Fibroblast of pulmonary artery (primary cell): Measurements from ENCODE around the gene DDHD1.

Experiments
- DNase-seq: peaks from one replicate; pipeline ENCODE4 v3.0.0-alpha.2; 2010; ENCODE audit warnings: low read depth
- H3K4me3 ChIP-seq: replicated peaks from 2 replicates; pipeline ENCODE4 v1.5.1; 2011; ENCODE audit warnings: low read depth, mild to moderate bottlenecking, control low read depth, low read length, moderate library complexity
- TF ChIP-seq, protein P1 (sequence below): IDR thresholded peaks from 2 replicates; pipeline ENCODE4 v1.5.1; 2011; ENCODE audit warnings: mild to moderate bottlenecking, control low read depth, low read length, inconsistent platforms; ENCODE audit errors: missing control alignments

Gene DDHD1

DNA sequence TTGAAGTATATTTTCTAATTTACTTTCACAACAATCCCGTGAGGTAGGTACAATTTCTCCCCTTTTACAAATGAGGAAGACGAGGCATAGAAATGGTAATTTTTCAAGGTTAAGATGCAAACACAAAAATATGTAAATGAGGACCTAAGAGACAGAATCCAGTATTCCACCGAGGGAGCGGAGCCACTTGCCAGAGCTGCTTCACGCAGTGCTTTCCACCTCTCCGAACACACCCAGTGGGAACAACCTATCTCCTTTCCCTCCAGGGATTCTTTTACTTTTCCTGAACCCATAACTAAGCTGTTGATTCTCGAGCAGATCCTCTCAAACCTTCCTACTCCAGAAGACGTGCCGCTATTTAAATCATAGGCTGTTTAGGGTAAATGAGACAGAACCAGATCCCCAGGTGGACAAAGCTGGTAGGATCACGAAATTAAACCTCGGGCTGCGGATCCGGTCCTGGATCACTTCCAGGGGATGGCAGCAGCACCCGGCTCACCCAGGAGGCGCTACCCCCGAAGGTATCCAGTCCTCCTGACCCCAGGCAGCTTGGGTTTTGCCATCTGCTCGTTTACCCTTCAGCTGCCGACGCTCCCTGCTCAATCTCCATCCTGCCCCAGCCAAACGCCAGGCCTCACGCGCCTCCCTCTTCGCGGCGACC is 1.5 kb downstream of the DDHD1 start:
- TF ChIP-seq, protein P1, sequence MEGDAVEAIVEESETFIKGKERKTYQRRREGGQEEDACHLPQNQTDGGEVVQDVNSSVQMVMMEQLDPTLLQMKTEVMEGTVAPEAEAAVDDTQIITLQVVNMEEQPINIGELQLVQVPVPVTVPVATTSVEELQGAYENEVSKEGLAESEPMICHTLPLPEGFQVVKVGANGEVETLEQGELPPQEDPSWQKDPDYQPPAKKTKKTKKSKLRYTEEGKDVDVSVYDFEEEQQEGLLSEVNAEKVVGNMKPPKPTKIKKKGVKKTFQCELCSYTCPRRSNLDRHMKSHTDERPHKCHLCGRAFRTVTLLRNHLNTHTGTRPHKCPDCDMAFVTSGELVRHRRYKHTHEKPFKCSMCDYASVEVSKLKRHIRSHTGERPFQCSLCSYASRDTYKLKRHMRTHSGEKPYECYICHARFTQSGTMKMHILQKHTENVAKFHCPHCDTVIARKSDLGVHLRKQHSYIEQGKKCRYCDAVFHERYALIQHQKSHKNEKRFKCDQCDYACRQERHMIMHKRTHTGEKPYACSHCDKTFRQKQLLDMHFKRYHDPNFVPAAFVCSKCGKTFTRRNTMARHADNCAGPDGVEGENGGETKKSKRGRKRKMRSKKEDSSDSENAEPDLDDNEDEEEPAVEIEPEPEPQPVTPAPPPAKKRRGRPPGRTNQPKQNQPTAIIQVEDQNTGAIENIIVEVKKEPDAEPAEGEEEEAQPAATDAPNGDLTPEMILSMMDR, result peak; percentile 6
- peak; percentile 45 for DNase-seq
- H3K4me3 ChIP-seq, result peak overlapping the region; percentile 83

DNA sequence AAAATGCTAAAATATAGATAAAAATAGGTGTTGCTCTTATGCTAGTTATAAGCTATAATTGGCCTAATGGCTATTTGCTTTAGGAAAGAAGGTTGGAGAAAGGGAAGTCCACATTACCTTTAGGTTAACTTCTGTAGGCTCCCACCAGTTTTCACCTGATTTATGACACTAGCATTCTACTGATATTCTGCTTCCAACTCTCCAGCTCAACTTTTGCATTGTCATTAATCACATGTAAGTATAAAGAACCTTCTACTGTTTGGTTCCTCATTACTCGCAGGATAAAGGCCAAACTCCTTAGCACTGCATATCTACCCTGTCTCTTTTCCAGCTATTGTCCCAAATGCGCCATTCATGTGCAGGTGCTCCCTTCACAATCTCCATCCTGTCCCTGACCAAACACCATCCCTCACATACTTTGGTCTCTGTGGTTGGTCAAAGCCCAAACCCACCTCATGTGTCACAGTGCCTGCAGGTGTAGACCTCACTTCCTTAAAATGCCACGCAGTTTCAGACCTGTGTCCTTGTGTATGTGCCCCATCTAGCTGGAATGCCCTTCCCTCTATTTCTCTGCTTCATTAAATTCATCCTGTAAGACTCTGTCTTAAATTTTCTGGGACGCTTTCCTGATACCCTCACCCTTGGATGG is 3.3 kb downstream of the DDHD1 start:
- DNase-seq, result no peak
- TF ChIP-seq, protein P1, result no peak
- H3K4me3 ChIP-seq, result no peak overlapping the region

GRCh38 chr14:53148671-53149070 is 4.5 kb downstream of the DDHD1 start:
- H3K4me3 ChIP-seq, result no peak overlapping the region
- TF ChIP-seq, protein P1, result no peak
- DNase-seq, result no peak

GRCh38 chr14:53147893-53148292 is 5.2 kb downstream of the DDHD1 start:
- no peak for DNase-seq
- TF ChIP-seq, protein P1, result no peak
- no peak overlapping the region for H3K4me3 ChIP-seq

DNA sequence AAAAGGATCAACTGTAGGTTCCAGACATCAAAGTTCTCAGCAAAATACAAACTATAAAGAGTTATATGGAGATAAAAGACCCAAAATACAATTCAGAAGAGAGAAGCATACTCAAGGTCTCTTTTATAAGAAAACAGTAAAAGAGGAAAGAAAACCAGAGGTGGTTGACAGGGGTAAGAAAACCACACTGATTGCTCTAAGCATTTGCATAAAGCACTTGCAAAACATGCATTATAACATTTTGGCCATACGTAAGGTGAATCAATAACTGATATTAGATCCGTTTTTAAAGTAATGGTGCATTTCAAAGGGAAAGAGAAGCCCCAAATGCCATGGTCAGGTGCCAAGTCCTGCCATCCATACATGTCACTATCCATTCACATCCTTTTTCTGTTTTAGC is 5.9 kb downstream of the DDHD1 start:
- no peak for DNase-seq
- no peak overlapping the region for H3K4me3 ChIP-seq
- TF ChIP-seq, protein P1, result no peak

DNA sequence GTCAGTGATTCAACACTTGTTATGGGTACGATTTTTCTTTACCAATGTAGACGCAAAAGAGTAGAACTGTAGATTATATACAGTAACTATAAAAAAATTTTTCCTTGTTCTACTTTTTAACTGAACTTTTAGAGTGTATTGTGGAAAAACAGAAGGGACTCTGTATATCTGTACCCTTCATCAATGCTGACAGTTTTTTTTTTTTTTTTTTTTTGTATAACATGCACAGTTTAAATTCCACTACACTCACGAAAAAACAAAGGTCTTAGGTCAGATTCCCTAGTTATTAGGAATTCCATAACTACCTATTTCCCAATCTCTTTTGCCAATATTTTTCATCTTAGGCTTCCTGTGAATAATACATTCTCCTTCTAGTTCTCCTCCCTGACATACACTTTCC is 6.4 kb downstream of the DDHD1 start:
- no peak for DNase-seq
- TF ChIP-seq, protein P1, result no peak
- H3K4me3 ChIP-seq, result no peak overlapping the region

DNA sequence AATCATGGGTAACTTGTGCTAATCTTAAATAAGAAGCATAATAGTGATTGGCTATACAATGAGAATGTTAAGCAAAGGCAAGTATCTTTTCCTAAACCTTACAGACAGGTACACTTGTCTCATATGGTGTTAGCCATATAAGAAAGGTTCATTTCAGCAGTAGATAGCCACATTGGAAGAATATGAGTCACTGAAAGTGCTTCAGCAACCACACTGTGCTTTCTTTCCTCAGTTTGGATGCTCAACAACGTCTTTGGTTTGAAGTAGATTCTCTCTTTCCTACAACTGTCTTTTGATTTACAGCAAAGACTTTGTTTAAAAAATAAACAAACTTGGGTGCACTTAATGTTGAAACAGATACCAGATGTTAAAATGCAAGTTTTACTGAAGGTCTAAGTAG is 8.9 kb downstream of the DDHD1 start:
- no peak overlapping the region for H3K4me3 ChIP-seq
- no peak for DNase-seq
- TF ChIP-seq, protein P1, result no peak
